Nephron progenitor cell (in vitro differentiated cells): ENCODE measurements around the gene SYNE2.

ENCODE experiments used
- DNase-seq: peaks from one replicate; pipeline ENCODE4 v3.0.0; 2021
- H3K27ac Mint-ChIP-seq: 2 replicates; pipeline ENCODE4 v1.8.0; 2021; ENCODE audit warnings: mild to moderate bottlenecking, moderate library complexity, mixed read lengths
- H3K27me3 Mint-ChIP-seq: 2 replicates; pipeline ENCODE4 v1.8.0; 2021; ENCODE audit warnings: mild to moderate bottlenecking, low read depth, mixed read lengths; ENCODE audit not compliant: poor library complexity
- H3K36me3 Mint-ChIP-seq: 2 replicates; pipeline ENCODE4 v1.8.0; 2021; ENCODE audit warnings: low read depth, mixed read lengths
- H3K4me1 Mint-ChIP-seq: 2 replicates; pipeline ENCODE4 v1.8.0; 2021; ENCODE audit warnings: mixed read lengths
- H3K4me3 Mint-ChIP-seq: 2 replicates; pipeline ENCODE4 v1.8.0; 2021; ENCODE audit warnings: mild to moderate bottlenecking, moderate library complexity, mixed read lengths
- H3K9me3 Mint-ChIP-seq: 2 replicates; pipeline ENCODE4 v1.8.0; 2021; ENCODE audit warnings: mild to moderate bottlenecking, moderate library complexity, mixed read lengths
- TF ChIP-seq, protein P1 (sequence below): fragments of 200-600 bp; sonication (generic); IDR thresholded peaks from 2 replicates; pipeline ENCODE4 v1.5.0; 2021; ENCODE audit warnings: antibody characterized with exemption

Gene SYNE2

DNA sequence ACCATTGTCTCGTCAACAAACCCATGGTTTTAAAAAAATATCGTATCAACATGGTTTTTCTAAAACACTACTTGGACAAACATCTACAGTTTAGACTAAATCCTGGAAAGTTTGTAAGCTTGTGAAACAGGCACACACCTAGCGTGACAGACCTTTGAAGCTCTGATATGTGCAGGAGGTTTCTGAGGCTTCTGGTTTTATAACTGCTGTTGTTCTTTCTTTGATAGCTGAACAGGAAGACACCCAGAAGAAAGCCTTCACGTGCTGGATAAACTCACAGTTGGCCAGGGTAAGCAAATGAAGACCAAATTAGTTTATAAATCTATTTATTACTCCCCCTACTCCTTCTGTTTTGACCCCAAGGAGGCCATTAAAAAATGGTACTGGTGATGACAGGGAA lies 87.6 kb downstream of the SYNE2 start:
- H3K4me1 Mint-ChIP-seq, result no peaks in the 10 kb centered on the region
- DNase-seq, result no peak
- peaks cover 23% of the 10 kb centered on the region for H3K36me3 Mint-ChIP-seq
- no peaks in the 10 kb centered on the region for H3K27me3 Mint-ChIP-seq
- peak overlapping the region; percentile 44 for H3K27ac Mint-ChIP-seq
- TF ChIP-seq, protein P1, sequence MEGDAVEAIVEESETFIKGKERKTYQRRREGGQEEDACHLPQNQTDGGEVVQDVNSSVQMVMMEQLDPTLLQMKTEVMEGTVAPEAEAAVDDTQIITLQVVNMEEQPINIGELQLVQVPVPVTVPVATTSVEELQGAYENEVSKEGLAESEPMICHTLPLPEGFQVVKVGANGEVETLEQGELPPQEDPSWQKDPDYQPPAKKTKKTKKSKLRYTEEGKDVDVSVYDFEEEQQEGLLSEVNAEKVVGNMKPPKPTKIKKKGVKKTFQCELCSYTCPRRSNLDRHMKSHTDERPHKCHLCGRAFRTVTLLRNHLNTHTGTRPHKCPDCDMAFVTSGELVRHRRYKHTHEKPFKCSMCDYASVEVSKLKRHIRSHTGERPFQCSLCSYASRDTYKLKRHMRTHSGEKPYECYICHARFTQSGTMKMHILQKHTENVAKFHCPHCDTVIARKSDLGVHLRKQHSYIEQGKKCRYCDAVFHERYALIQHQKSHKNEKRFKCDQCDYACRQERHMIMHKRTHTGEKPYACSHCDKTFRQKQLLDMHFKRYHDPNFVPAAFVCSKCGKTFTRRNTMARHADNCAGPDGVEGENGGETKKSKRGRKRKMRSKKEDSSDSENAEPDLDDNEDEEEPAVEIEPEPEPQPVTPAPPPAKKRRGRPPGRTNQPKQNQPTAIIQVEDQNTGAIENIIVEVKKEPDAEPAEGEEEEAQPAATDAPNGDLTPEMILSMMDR, result no peak
- no peaks in the 10 kb centered on the region for H3K9me3 Mint-ChIP-seq
- H3K4me3 Mint-ChIP-seq, result no peak overlapping the region

DNA sequence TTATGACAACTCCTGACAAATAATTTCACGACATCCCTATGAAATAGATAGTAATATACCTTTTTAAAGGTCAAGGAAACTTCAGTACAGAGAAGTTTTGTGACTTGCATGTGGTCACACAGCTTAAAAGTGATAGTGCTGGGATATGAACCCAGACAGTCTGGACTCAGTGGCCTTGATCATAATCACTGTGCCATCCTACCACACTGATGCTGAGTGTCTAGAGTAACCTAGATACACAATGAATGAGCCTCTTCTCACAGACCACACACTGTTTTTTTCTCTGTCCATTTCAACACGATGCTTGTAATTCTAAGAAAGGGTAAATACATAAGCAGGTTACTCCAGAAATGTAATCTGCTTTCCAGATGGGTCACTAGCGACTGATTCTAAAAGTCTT lies 88.2 kb downstream of the SYNE2 start:
- Mint-ChIP-seq H3K4me1 (no peaks in the 10 kb centered on the region), H3K27ac (peak overlapping the region; percentile 58), H3K9me3 (no peaks in the 10 kb centered on the region), H3K27me3 (no peaks in the 10 kb centered on the region), H3K36me3 (peaks cover 25% of the 10 kb centered on the region), H3K4me3 (no peak overlapping the region)
- DNase-seq, result no peak
- TF ChIP-seq, protein P1, result no peak

DNA sequence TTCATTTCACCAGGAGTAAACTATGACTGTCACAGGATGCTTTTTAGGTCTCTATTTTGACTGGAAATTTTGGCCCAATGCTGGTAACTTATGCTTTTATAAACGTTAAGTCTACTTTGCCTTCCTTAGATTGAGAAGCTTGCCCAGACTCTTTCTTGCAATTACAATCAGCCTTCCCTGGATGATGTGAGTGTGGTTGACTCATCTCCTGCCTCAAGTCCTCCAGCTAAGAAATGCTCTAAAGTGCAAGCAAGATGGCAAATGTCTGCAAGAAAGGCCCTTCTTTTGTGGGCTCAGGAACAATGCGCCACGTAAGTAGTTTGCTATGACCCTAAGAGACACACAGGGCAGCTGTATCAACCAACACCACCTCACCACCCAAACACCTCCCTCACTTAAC lies 96.9 kb downstream of the SYNE2 start:
- H3K4me3 Mint-ChIP-seq, result no peak overlapping the region
- DNase-seq, result no peak
- H3K4me1 Mint-ChIP-seq, result no peaks in the 10 kb centered on the region

GRCh38 chr14:63951021-63951420 lies 98.2 kb downstream of the SYNE2 start:
- H3K4me1 Mint-ChIP-seq, result no peaks in the 10 kb centered on the region
- no peak overlapping the region for H3K4me3 Mint-ChIP-seq
- TF ChIP-seq, protein P1, result no peak
- H3K27me3 Mint-ChIP-seq, result no peaks in the 10 kb centered on the region
- DNase-seq, result no peak
- no peak overlapping the region for H3K27ac Mint-ChIP-seq
- H3K9me3 Mint-ChIP-seq, result no peaks in the 10 kb centered on the region
- H3K36me3 Mint-ChIP-seq, result peaks cover 39% of the 10 kb centered on the region

More for the DNA sequence above, 96.9 kb downstream of the SYNE2 start:
- Mint-ChIP-seq H3K27ac (no peak overlapping the region), H3K27me3 (no peaks in the 10 kb centered on the region), H3K9me3 (no peaks in the 10 kb centered on the region), H3K36me3 (peaks cover 43% of the 10 kb centered on the region)
- TF ChIP-seq, protein P1, result no peak

DNA sequence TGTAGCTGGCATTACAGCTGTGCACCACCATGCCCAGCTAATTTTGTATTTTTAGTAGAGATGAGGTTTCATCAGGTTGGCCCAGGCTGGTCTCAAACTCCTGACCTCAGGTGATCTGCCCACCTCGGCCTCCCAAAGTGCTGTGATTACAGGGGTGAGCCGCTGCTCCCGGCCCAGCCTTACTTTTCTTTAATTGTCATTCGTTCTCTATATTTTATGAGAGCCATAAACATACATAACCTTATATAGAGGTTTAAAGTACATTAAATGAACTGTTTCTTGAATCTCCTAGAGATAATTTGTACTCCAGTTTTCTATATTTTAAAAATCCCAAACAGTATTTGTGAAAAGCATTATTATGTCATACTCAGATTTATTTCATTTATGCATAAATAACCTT lies 98.6 kb downstream of the SYNE2 start:
- no peaks in the 10 kb centered on the region for H3K9me3 Mint-ChIP-seq
- H3K4me3 Mint-ChIP-seq, result no peak overlapping the region
- TF ChIP-seq, protein P1, result no peak
- no peaks in the 10 kb centered on the region for H3K4me1 Mint-ChIP-seq
- peaks cover 40% of the 10 kb centered on the region for H3K36me3 Mint-ChIP-seq
- no peak for DNase-seq
- H3K27me3 Mint-ChIP-seq, result no peaks in the 10 kb centered on the region
- H3K27ac Mint-ChIP-seq, result no peak overlapping the region

DNA sequence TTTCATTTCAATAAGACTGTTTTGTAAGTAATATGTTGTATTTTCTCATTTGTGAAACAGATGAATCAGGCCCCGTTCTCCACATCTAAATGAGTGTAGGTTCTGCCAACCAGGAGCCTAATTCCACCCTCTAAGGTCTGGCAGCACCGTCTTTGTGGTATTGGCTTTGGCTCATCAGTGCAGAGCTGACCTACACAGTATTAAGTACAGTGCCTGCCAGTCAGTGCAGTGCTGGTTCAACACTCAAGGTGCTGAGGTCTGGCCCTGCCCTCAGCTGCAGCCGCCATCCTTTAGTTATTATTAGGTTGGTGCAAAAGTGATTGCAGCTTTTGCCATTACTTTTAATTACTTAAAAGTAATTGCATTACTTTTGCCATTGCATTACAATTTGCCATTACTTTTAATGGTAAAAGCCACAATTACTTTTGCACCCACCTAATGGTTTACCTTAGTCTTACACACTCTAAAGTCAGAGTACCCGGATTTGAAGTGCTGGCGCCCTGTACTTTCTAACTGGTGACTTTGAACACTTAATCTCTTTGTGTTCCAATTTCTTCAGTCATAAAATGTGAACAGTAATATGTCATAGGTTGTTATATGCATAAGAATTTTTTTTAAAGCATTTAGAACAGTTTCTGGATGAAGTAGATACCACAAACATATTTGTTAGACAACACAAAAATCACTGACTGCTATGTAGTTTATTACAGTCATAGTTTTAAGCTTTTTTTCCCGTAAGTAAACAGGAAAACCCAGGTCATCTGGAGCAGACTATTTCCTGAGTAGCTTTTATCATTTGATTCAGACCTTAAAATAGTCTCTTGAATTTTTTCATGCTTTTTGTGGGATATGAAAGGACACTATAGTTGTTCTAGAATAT lies 99.5 kb downstream of the SYNE2 start:
- no peaks in the 10 kb centered on the region for H3K4me1 Mint-ChIP-seq
- no peak overlapping the region for H3K27ac Mint-ChIP-seq
- TF ChIP-seq, protein P1, result no peak
- H3K4me3 Mint-ChIP-seq, result no peak overlapping the region
- H3K9me3 Mint-ChIP-seq, result no peaks in the 10 kb centered on the region
- H3K36me3 Mint-ChIP-seq, result peaks cover 40% of the 10 kb centered on the region
- no peak for DNase-seq
- H3K27me3 Mint-ChIP-seq, result no peaks in the 10 kb centered on the region
